Esophagus muscularis mucosa (tissue), 4 donors: Measurements from ENCODE around the gene SLC25A13. TPM values are rescaled to one million over a fixed set of nuclear protein-coding genes. Genes with fewer than 3 reads are reported as not detected.

Experiments
- DNase-seq: peaks from one replicate; pipeline ENCODE4 v3.0.0-alpha.2; 2017; ENCODE audit errors: extremely low spot score
- H3K27ac ChIP-seq, 4 donors: fragments of 200-600 bp; sonication (generic); replicated peaks in 1 of 4; 1 replicate in 3 of 4; 2 replicates in 1 of 4; pipeline ENCODE4 v1.5.1; 2016 to 2019; ENCODE audit warnings: mild to moderate bottlenecking in 1 of 4
- H3K27me3 ChIP-seq, 4 donors: fragments of 200-600 bp; sonication (generic); one replicate each; pipeline versions ENCODE4 v1.5.1 to v1.6.0; 2016 to 2019
- H3K36me3 ChIP-seq, 4 donors: fragments of 200-600 bp; sonication (generic); one replicate each; pipeline ENCODE4 v1.5.1; 2016 to 2019
- H3K4me1 ChIP-seq, 4 donors: fragments of 200-600 bp; sonication (generic); one replicate each; pipeline ENCODE4 v1.5.1; 2016 to 2019
- H3K4me3 ChIP-seq, 4 donors: fragments of 200-600 bp; sonication (generic); 1 replicate in 2 of 4; 2 replicates in 2 of 4; pipeline ENCODE4 v1.5.1; 2016 to 2019; ENCODE audit warnings: mild to moderate bottlenecking in 4 of 4, moderate library complexity in 1 of 4
- H3K9me3 ChIP-seq, 4 donors: fragments of 200-600 bp; sonication (generic); 1 replicate in 3 of 4; 2 replicates in 1 of 4; pipeline ENCODE4 v1.5.1; 2016 to 2019
- EP300 ChIP-seq: sonication (generic); formaldehyde crosslinking; IDR thresholded peaks from one replicate; pipeline ENCODE4 v1.6.1; 2017; ENCODE audit warnings: antibody characterized with exemption
- POLR2A ChIP-seq: fragments of 450-650 bp; IDR thresholded peaks from one replicate; pipeline ENCODE4 v1.6.1; 2017; ENCODE audit warnings: antibody characterized with exemption, moderate library complexity, mild to moderate bottlenecking, low read depth
- POLR2AphosphoS5 ChIP-seq, 2 donors: sonication (generic); formaldehyde crosslinking; IDR thresholded peaks; one replicate each; pipeline ENCODE4 v1.6.1; 2017; ENCODE audit warnings: antibody characterized with exemption in 2 of 2
- WGBS: methylation state at CpG from one replicate; pipeline ENCODE4 v1.1.5; 2018; 5-methylcytosine and 5-hydroxymethylcytosine counted together
- intact Hi-C: fragments of 100-400 bp; cut with DNase I; formaldehyde crosslinking; loops from one replicate; pipeline ENCODE4 v1.15.1; 2023
- total RNA-seq, 4 donors: library from RNA; depleted of rRNA; stranded (reverse); fragments of >200 nt; gene quantifications; one replicate each; pipeline versions ENCODE4 v1.1.0 to v1.2.1, GENCODE V29; 2016
- TF ChIP-seq, protein P1 (sequence below), 3 experiments: fragments of 200-600 bp in 2 of 3; fragments of 450-650 bp in 1 of 3; sonication (generic) in 2 of 3; IDR thresholded peaks; one replicate each; pipeline ENCODE4 v1.5.1; 2017 to 2019; ENCODE audit warnings: antibody characterized with exemption in 3 of 3, mild to moderate bottlenecking in 2 of 3, moderate library complexity in 1 of 3

Gene SLC25A13
- total RNA-seq, 4 donors from 2014 or later, result 8.6 to 17.4 (median 14.4) TPM

GRCh38 chr7:96182424-96183158 is 139.3 kb downstream of the SLC25A13 start:
- DNase-seq, result no peak
- Histone ChIP-seq H3K27me3 (no peaks in the 10 kb centered on the region), H3K36me3 (peaks cover 14 to 80% (median 47%) of the 10 kb centered on the region in 4 donors), H3K4me1 (peaks cover 0 to under 1% (median 0%) of the 10 kb centered on the region in 4 donors), H3K4me3 (no peak overlapping the region), H3K27ac (no peak overlapping the region), H3K9me3 (no peaks in the 10 kb centered on the region)
- intact Hi-C loops, result no loop called here
- TF ChIP-seq POLR2AphosphoS5 (IDR thresholded peaks at IDR 0.05) (no peak), EP300 (no peak), POLR2A (no peak)
- TF ChIP-seq, protein P1, sequence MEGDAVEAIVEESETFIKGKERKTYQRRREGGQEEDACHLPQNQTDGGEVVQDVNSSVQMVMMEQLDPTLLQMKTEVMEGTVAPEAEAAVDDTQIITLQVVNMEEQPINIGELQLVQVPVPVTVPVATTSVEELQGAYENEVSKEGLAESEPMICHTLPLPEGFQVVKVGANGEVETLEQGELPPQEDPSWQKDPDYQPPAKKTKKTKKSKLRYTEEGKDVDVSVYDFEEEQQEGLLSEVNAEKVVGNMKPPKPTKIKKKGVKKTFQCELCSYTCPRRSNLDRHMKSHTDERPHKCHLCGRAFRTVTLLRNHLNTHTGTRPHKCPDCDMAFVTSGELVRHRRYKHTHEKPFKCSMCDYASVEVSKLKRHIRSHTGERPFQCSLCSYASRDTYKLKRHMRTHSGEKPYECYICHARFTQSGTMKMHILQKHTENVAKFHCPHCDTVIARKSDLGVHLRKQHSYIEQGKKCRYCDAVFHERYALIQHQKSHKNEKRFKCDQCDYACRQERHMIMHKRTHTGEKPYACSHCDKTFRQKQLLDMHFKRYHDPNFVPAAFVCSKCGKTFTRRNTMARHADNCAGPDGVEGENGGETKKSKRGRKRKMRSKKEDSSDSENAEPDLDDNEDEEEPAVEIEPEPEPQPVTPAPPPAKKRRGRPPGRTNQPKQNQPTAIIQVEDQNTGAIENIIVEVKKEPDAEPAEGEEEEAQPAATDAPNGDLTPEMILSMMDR (IDR thresholded peaks at IDR 0.05), result no peak
- WGBS, result 83% methylated on average over 5 of the region's 5 CpGs

- Histone ChIP-seq H3K36me3 (peaks cover 13 to 84% (median 52%) of the 10 kb centered on the region in 4 donors), H3K4me1 (no peaks in the 10 kb centered on the region), H3K9me3 (no peaks in the 10 kb centered on the region), H3K27ac (no peak overlapping the region), H3K4me3 (no peak overlapping the region), H3K27me3 (no peaks in the 10 kb centered on the region)
- WGBS, result 89% methylated on average over 3 of the region's 3 CpGs
- DNase-seq, result no peak
- intact Hi-C loops, result no loop called here
- TF ChIP-seq EP300, result no peak
- no peak for TF ChIP-seq POLR2A
- TF ChIP-seq, protein P1 (IDR thresholded peaks at IDR 0.05), result no peak
- no peak for TF ChIP-seq POLR2AphosphoS5 (IDR thresholded peaks at IDR 0.05)
These were observed 140.7 kb downstream of the SLC25A13 start for GRCh38 chr7:96181174-96181573.

DNA sequence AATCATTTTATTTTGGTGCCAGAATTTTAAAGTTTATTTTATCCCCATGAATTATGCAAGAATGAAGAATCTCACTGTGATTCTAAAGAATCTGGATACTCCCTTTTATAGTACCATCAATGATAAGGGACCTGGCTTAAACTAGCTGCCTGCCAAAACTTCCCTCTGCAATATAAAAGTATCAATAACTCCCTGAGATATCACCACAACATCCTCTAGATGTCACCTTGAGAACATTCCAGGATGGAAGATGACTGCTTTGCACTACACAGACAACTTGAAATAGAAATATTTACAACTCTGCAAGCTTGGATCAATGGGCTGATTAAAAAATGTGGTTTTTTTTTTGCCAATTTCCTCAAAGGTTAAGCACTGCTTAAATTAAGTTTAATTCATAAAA is 142.1 kb downstream of the SLC25A13 start:
- Histone ChIP-seq H3K4me1 (no peaks in the 10 kb centered on the region), H3K4me3 (no peak overlapping the region), H3K9me3 (no peaks in the 10 kb centered on the region), H3K27ac (no peak overlapping the region), H3K27me3 (no peaks in the 10 kb centered on the region), H3K36me3 (peaks cover 5 to 84% (median 54%) of the 10 kb centered on the region in 4 donors)
- no peak for TF ChIP-seq POLR2A
- no peak for TF ChIP-seq POLR2AphosphoS5 (IDR thresholded peaks at IDR 0.05)
- TF ChIP-seq, protein P1 (IDR thresholded peaks at IDR 0.05), result no peak
- TF ChIP-seq EP300, result no peak
- intact Hi-C loops, result no loop called here
- no peak for DNase-seq

- DNase-seq, result no peak
- Histone ChIP-seq H3K27me3 (no peaks in the 10 kb centered on the region), H3K9me3 (no peaks in the 10 kb centered on the region), H3K36me3 (peaks cover 7 to 81% (median 51%) of the 10 kb centered on the region in 4 donors), H3K4me3 (no peak overlapping the region), H3K27ac (no peak overlapping the region), H3K4me1 (no peaks in the 10 kb centered on the region)
- intact Hi-C loops, result no loop called here
- TF ChIP-seq, protein P1 (IDR thresholded peaks at IDR 0.05), result no peak
- no peak for TF ChIP-seq EP300
- TF ChIP-seq POLR2AphosphoS5 (IDR thresholded peaks at IDR 0.05), result no peak
- TF ChIP-seq POLR2A, result no peak
- 79% methylated on average over 3 of the region's 3 CpGs for WGBS
These were observed 142.6 kb downstream of the SLC25A13 start for GRCh38 chr7:96179341-96179740.

DNA sequence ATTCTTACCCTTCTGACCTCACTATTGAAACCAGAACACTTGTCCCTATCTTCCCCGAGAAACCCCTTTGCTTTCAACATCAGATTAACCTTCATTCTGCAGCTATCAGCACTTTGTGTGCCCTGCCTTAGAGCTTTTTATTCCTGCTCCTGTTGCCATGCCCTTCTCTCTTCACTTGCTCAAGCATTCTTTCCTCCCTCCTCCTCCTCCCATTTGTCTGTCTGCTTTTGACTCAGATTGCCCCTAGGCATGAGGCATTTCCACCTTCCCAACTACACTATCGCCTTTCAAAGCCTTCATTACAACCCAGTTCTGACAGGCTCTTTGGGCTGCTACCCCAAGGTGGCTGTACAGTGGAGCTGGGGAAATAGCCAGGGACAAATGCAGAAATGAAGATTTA is 143.3 kb downstream of the SLC25A13 start:
- DNase-seq, result no peak
- peaks cover 7 to 79% (median 49%) of the 10 kb centered on the region in 4 donors for H3K36me3 ChIP-seq
- no peaks in the 10 kb centered on the region for H3K27me3 ChIP-seq
- 90% methylated on average over 2 of the region's 2 CpGs for WGBS
- H3K9me3 ChIP-seq, result no peaks in the 10 kb centered on the region
- H3K4me3 ChIP-seq, result no peak overlapping the region
- H3K27ac ChIP-seq, result no peak overlapping the region
- intact Hi-C loops, result no loop called here
- TF ChIP-seq POLR2A (no peak), POLR2AphosphoS5 (IDR thresholded peaks at IDR 0.05) (no peak), EP300 (no peak)
- TF ChIP-seq, protein P1 (IDR thresholded peaks at IDR 0.05), result no peak
- no peaks in the 10 kb centered on the region for H3K4me1 ChIP-seq
